Heart right ventricle (tissue), 16 donors: ENCODE data around the gene LRRTM4. TPM values are rescaled to one million over a fixed set of nuclear protein-coding genes. Genes with fewer than 3 reads are reported as not detected.

Experiments
- ATAC-seq, 8 donors: fragments of 200-7000 bp; cut with Tn5 transposase; one replicate each; pipeline ENCODE4 v1.9.1; 2020; ENCODE audit warnings: mild to moderate bottlenecking in 8 of 8, moderate library complexity in 8 of 8, moderate number of reproducible peaks in 1 of 8
- DNase-seq, 2 donors: peaks; one replicate each; pipeline ENCODE4 v3.0.0-alpha.2; 2020
- H3K27ac ChIP-seq, 10 donors: fragments of 200-600 bp; sonication (generic) in 2 of 10; one replicate each; pipeline versions ENCODE4 v1.5.0 to v1.8.0; 2020 to 2022; ENCODE audit warnings: mild to moderate bottlenecking in 3 of 10
- H3K27me3 ChIP-seq, 7 donors: fragments of 200-600 bp; one replicate each; pipeline ENCODE4 v1.8.0; 2021 to 2022; ENCODE audit warnings: mild to moderate bottlenecking in 2 of 7
- H3K36me3 ChIP-seq, 9 donors: fragments of 200-600 bp; sonication (generic) in 1 of 9; one replicate each; pipeline versions ENCODE4 v1.5.0 to v1.8.0; 2020 to 2022; ENCODE audit warnings: mild to moderate bottlenecking in 2 of 9
- H3K4me1 ChIP-seq, 9 donors: fragments of 200-600 bp; sonication (generic) in 1 of 9; one replicate each; pipeline versions ENCODE4 v1.5.0 to v1.8.0; 2020 to 2022; ENCODE audit warnings: mild to moderate bottlenecking in 4 of 9
- H3K4me3 ChIP-seq, 10 donors: fragments of 200-600 bp; sonication (generic) in 2 of 10; one replicate each; pipeline versions ENCODE4 v1.5.0 to v1.8.0; 2020 to 2022; ENCODE audit warnings: mild to moderate bottlenecking in 7 of 10, moderate library complexity in 2 of 10
- H3K9me3 ChIP-seq, 11 donors: fragments of 200-600 bp in 10 of 11; sonication (generic) in 2 of 11; one replicate each; pipeline versions ENCODE4 v1.5.0 to v1.8.0; 2013 to 2022; ENCODE audit warnings: mild to moderate bottlenecking in 2 of 11, control low read depth in 1 of 11, moderate library complexity in 1 of 11
- CTCF ChIP-seq, 9 donors: fragments of 200-600 bp; sonication (generic) in 2 of 9; IDR thresholded peaks; one replicate each; pipeline versions ENCODE4 v1.5.0 to v1.8.0; 2021 to 2022; ENCODE audit warnings: antibody characterized with exemption in 9 of 9, mild to moderate bottlenecking in 5 of 9, moderate library complexity in 1 of 9
- WGBS, 2 donors: extraction: QIAGEN DNeasy Blood & Tissue Kit; methylation state at CpG; one replicate each; pipeline ENCODE4 v1.1.7; 2013; ENCODE audit warnings: inconsistent platforms in 1 of 2; 5-methylcytosine and 5-hydroxymethylcytosine counted together
- intact Hi-C, 10 donors: fragments of 100-400 bp; cut with DNase I; formaldehyde crosslinking; loops; one replicate each; pipeline versions ENCODE4 v1.11.1 to v1.14.2; 2022
- polyA plus RNA-seq, 2 donors: library from polyadenylated mRNA; stranded (reverse); fragments of 200-250 nt; gene quantifications; one replicate each; pipeline ENCODE4 v1.2.3, GENCODE V29; 2013
- total RNA-seq, 10 donors: library from RNA; stranded (reverse); fragmentation: NEBNext Ultra II Directional in 3 of 10; extraction: Animal tissue kit (Norgen Biotek cat#: 25700) in 3 of 10; gene quantifications; one replicate each; pipeline versions ENCODE4 v1.2.1 to v1.2.4, GENCODE V29; 2021 to 2023
- donor health status: Arrhythmogenic right ventricular cardiomyopathy.
- donor health status: ischemic (EF 13 %, LVEDD 7.1; RV severe dilation, severe dysfunction).
- donor health status: healthy with polysubstance abuse.
- donor health status: DM: no; HTN: yes; CAD: no.
- donor health status: DM: no; HTN: no; CAD: no.
- donor health status: ischemic (EF 25% LVEDD 6.9; RV normal size, moderate dysfunction).
- donor health status: ischemic (EF 25% LVEDD 5.7; RV mildly dilated, moderate dysfunction).
- donor health status: healthy.
- donor health status: DM: yes; HTN: yes; CAD: no.
- donor health status: Ischemic cardiomyopathy.
- donor health status: ischemic (EF 35%, LVEDD 5.7; RV mildly dilated, moderate dysfunction).
- donor health status: nonischemic (EF 11% LVEDD 7.7; RV severe dilation, severe dysfunction).
- donor health status: DM: yes; HTN: yes; CAD: no.
- donor health status: PGD.
- donor health status: ischemic (EF 29% LVEDD 5.4; RV normal size, mild dysfunction).
- donor health status: nonischemic (EF 23%, LVEDD 6.1; RV moderate dilation, normal function).

The LRRTM4 gene
- total and polyA plus RNA-seq, 12 donors = 0.11 to 2.2 (median 0.98) TPM

DNA sequence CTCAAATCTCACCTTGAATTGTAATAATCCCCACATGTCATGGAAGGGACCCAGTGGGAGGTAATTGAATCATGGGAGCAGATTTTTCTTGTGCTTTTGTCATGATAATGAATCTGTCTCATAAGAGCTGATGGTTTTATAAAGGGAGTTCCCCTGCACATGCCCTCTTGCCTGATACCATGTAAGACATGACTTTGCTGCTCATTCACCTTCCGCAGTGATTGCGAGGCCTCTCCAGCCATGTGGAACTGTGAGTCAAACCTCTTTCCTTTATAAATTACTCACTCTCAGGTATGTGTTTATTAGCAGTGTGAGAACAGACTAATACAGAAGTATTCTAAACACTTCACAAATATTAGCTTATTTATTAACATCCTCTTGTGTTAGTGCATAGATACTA is 516.7 kb downstream of the LRRTM4 start:
- DNase-seq (no peak), ATAC-seq (no peak)
- H3K27ac ChIP-seq = no peak overlapping the region
- peaks cover 0 to 4% (median 0%) of the 10 kb centered on the region in 11 donors for H3K9me3 ChIP-seq
- 94 to 100% methylated on average over 2 of the region's 2 CpGs for WGBS, 2 donors
- H3K27me3 ChIP-seq = no peaks in the 10 kb centered on the region
- no peak for TF ChIP-seq CTCF (IDR thresholded peaks at IDR 0.05)
- H3K36me3 ChIP-seq = no peaks in the 10 kb centered on the region
- intact Hi-C loops = no loop called here
- H3K4me1 ChIP-seq = no peaks in the 10 kb centered on the region
- H3K4me3 ChIP-seq = no peak overlapping the region

GRCh38 chr2:77001895-77002294 is 520.3 kb downstream of the LRRTM4 start:
- DNase-seq = no peak
- 91 to 92% methylated on average over 1 of the region's 1 CpG for WGBS, 2 donors
- TF ChIP-seq CTCF (IDR thresholded peaks at IDR 0.05) = no peak
- H3K27ac ChIP-seq = no peak overlapping the region
- no peak for ATAC-seq
- intact Hi-C loops = no loop called here
- H3K27me3 ChIP-seq = no peaks in the 10 kb centered on the region
- H3K9me3 ChIP-seq = peaks cover 0 to 4% (median 0%) of the 10 kb centered on the region in 11 donors
- no peaks in the 10 kb centered on the region for H3K36me3 ChIP-seq
- no peaks in the 10 kb centered on the region for H3K4me1 ChIP-seq
- no peak overlapping the region for H3K4me3 ChIP-seq

- intact Hi-C loops = no loop called here
- Histone ChIP-seq H3K27me3 (no peaks in the 10 kb centered on the region), H3K36me3 (no peaks in the 10 kb centered on the region), H3K4me1 (no peaks in the 10 kb centered on the region), H3K27ac (no peak overlapping the region), H3K9me3 (no peaks in the 10 kb centered on the region), H3K4me3 (no peak overlapping the region)
- no peak for ATAC-seq
- no peak for TF ChIP-seq CTCF (IDR thresholded peaks at IDR 0.05)
- 66 to 71% methylated on average over 3 of the region's 3 CpGs for WGBS, 2 donors
- DNase-seq = no peak
Measured at GRCh38 chr2:76998704-76999103, 523.5 kb downstream of the LRRTM4 start.

GRCh38 chr2:76998152-76998551 is 524.0 kb downstream of the LRRTM4 start:
- Histone ChIP-seq H3K27ac (no peak overlapping the region), H3K4me1 (no peaks in the 10 kb centered on the region), H3K9me3 (no peaks in the 10 kb centered on the region), H3K4me3 (no peak overlapping the region), H3K27me3 (no peaks in the 10 kb centered on the region), H3K36me3 (no peaks in the 10 kb centered on the region)
- intact Hi-C loops = no loop called here
- no peak for ATAC-seq
- DNase-seq = no peak
- no peak for TF ChIP-seq CTCF (IDR thresholded peaks at IDR 0.05)

DNA sequence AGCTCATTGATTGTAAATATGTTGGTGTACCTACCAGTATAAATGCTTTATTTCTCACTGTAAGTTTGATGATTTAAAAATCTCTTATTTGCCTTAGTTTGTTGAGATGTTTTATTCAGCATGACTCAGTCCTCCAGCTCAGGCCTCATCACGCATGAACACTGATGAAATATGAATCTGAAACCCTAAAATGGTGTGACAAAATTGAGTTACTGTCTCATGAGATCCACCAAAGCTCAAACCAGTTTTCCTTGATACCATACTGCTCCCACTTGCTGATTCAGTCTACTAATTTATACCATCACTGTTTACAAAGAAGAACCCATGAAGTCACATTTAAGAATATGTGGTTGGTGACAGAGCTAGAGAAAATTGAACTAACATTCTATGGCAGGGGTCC is 524.9 kb downstream of the LRRTM4 start:
- WGBS, 2 donors = 85 to 98% methylated on average over 1 of the region's 1 CpG
- no peak for TF ChIP-seq CTCF (IDR thresholded peaks at IDR 0.05)
- Histone ChIP-seq H3K27ac (no peak overlapping the region), H3K9me3 (peaks cover 0 to 3% (median 0%) of the 10 kb centered on the region in 11 donors), H3K27me3 (no peaks in the 10 kb centered on the region), H3K36me3 (no peaks in the 10 kb centered on the region), H3K4me3 (no peak overlapping the region), H3K4me1 (no peaks in the 10 kb centered on the region)
- intact Hi-C loops = no loop called here
- DNase-seq = no peak
- no peak for ATAC-seq
